Stimulated activated CD8-positive, alpha-beta memory T cell treated with anti-CD3 and anti-CD28 coated beads, Interleukin-4, amount 100 ng/mL, for 24 hours (primary cell): Measurements from ENCODE around the gene FLACC1.
"Not testable (repeated sequence)": the region's sequence is repeated elsewhere in the genome, so short reads cannot be mapped to it uniquely, and the experiment has no call there.

Source experiments
- DNase-seq: peaks from one replicate; pipeline ENCODE4 v3.0.0-alpha.2; 2020; ENCODE audit warnings: low read depth

FLACC1 gene, protein sequence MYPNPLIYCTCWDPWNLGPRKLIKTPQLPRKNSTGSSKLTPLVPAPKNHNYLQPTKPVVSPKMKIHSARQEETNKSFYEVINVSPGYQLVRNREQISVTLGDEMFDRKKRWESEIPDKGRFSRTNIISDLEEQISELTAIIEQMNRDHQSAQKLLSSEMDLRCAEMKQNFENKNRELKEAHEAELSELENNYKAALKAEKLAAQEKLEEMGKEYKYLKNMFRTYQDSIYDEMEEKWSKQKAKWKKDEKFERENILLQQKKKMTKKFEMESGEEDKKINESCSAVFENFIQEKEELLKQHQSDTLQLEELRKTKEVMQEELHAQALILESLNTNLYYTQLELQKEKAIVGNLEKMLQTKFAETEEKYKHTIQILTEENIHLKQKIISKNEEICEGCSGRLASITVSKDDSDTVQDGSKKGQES

DNA sequence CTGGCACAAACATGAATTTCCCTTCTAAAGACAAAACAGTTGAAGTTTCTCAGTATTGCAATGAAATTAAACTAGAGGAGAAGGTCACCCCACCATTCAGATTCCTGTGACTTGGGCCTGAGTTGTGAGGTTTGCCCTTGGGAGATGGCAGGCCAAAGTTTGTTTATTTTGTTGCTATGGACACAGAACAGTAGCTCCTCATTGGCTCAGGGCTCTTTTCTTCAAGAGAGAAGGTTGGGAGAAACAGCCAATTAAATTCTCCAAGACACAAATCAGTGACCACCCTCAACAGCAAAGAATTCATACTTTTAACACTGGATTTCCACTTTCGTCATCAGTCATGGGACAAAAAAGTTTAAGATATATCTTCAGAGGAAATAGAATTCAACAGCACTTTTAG is at the start of gene FLACC1:
FLACC1 (minus strand) TSS at position 125 of the 400 bp plus-strand sequence. CDS start 5,941 bp downstream, outside the sequence.
- no peak for DNase-seq

DNA sequence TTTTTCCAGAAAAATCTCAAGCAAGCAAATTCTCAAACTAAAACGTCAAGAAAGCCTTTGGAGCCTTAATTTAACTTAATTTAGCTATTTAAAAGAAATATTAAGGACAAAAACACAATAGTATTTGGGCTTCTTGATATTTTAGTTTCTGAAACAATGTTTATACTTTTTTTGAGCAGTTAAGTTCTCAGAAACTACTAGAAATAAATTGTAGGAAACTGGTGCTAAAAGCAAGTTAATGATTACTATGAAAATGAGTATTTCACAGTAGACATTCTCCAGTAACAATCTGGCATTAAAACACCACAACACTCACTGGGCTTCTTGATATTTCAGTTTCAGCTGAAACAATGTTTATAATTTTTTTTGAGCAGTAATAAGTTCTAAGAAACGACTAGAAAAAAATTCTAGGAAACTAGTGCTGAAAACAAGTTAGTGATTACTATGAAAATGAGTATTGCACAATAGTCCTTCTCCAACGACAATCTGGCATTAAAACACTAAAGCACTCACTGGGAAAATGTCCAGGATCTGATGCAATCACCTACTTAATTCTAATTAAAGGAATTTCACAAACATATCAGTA is 49.0 kb upstream of the FLACC1 start:
- DNase-seq: no peak

DNA sequence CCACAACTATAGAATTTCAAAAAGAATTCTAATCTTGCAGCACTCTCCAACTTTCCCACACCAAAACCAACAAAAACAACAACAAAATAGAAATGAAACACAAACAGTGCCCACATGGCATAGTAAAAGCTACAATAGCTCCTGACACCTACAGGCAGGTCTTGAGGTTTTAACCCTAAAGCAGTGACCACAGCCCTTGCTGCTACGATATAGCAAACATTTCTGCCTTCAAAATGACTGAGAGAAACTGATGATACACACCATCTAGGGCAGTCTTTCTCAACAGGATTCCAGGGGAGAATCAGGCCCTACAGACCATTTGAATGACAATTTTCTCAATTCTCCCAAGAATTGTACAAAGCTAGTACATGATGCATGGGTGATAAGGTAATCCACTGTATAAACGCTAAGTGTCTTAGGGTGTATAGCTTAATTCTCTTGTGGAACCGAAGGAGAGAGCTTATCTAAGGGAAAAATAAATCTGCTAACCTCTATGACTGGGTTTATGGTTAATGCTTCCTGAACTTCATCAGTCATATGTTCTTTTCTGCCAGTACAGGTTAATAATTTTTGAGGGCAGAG is 47.6 kb upstream of the FLACC1 start:
- DNase-seq: no peak

DNA sequence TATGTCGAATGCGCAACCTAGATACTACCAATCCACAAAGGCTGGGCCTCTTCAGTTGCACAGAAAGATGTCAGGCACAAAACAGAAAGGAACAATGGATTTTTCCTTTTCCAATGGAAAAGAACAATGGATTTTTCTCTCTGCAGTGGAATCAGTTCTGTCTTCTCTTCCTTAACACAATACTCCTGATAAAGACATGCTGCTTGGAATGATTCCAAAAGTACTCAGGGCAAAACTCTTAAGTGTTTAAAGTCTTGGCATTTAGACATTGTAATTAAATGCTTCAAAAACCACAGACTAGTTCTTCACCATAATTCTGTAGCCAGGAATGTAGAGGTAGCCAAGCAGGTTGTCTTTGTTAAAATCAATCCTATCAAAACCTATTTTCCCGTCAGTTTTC is 46.7 kb upstream of the FLACC1 start:
- no peak for DNase-seq

DNA sequence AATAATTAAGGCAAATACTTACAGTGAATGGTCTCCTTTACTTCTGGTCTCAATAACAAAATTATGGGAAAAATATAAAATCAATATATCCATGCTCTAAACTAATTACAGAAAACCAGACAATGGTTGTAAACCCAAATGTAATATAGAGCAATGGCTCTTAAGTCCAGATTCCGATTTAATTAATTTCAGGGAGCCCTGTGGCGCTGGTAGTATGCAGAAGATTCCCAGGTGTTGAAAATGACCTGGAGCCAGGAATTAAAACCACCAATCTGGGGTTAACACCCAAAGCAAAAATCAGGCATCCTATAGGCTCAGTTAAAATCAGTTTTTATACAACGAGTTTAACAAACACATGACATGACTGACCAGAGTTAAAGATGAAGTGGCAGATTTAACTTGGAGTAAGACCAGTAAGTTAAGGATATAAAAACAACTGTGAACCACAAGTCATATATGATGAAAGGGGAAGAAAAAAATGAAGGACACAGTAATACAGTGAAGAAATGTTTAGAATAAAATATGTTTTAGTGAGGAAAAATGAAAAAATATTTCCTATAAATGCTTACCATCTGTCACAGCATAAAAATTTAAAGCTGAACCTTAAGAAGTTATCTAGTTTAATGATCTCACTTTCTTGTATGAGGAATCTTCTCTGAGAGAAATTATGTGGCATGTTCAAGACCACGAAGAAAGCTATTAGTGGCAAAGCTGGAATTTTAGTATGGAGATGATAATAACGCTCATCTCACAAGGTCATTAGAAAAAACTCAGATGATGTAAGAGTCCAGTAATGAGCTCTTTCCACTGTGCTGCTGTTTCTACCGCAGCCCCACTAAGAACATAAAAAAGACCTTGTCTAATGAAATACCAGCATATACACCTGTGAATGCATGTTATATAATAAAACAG is 45.8 kb upstream of the FLACC1 start:
- no peak for DNase-seq

DNA sequence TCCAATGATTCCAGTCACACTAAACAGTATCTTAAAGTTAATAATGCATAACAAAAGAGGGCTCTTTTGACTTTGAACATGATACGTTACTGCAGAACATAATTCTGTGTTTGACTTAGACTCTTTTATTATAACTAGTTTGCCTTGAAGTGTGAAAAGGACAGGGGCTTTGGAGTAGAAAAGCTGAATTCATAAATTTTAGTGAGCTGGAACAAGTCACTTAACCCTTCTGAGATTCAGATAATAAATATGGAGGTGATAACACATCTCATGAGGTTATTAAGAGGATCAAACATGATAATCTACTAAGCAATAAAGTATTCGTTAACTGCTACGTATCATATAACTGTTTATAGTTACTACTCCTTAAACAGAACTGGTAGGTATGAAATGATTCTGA is 44.7 kb upstream of the FLACC1 start:
- no peak for DNase-seq

DNA sequence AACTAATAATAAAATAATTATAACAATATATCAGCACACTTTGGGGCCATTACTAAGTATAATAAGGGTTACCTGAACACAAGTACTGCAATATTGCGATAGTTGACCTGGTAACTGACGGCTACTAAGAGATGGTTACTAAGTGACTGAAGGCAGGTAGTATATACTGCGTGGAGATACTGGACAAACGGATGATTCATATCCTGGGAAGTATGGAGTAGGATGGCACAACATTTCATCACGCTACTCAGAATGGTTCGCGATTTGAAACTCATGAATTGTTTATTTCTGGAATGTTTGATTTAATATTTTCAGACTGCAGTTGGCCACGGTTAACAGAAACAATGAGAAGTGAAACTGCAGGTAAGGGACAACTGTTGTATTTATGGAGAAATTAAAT is 39.5 kb upstream of the FLACC1 start:
- no peak for DNase-seq

DNA sequence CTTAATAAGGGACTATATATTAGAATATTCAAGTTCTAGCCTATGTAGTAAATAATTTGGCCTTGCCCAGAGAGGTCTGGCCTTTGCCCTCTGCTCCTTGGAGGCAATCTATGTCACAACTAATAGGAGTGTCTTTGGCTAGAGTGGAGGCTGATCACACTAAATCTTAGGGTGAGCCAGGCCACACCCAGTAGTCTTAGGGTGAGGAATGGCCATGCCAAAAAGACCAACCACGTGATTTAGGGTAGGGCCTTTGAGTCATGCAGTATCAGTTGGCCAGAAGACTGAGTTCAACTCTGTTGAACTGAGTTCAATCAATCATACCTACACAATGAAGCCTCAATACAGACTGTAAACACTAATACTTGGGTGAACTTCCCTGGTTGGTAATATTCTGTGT is 26.0 kb upstream of the FLACC1 start:
- no peak for DNase-seq

DNA sequence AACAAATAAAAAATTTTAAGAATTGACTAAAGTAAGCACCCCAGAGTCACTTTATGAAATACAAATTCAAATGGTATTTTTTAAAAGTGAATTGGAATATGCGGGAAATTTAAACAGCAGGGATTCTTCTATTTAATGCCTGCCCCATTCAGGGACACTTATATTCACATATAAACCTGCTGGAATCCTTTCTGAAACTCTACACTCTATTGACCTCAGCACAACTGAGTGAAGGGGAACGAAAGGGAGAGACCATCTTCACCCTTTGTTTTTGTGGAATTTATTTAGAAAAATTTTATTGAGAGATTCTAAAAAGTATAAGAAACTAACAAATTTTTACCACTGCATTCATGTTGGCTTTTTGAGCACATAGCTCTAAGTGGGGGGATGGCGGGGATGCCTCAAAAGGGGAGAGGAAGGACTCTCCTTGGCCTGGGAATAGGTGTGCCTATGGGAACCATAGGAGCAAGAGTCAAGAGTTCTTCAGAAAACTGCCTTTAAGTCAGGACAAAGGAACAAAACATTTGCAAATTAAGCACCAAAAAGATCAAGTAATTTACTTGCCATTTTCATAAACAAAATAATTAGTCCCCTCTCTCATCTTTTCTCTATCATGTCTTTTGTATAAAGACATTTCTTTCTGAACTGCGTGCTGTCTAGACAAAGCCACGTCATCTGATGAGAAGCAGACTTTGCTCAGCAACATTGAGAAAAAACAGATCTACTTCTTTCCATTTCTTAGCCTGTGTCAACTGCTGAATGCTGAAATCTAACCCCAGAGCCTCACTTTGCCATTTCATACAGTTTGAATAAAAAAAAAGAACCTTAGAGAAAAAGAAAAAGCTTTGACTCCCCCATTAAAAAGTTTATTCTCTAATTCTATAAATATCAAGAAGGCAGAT is 21.6 kb upstream of the FLACC1 start:
- no peak for DNase-seq

DNA sequence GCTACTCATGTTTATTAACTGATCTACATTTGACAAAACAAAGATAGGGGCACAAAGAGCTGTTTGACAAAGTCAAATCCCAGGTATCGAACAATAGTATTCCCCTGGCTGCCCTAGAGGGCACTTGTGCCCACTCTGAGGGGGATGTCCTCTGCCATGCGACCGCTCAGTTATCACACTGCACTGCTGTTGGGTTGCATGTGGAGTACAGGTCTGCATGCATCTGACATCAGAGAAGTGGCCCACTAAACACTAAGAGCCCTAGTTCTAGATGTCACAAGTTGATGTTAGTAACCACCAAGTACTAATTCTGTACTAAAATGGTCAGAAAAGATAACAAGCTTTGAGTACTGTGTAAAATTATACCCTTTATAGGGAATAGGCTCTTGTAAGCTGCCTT is 20.1 kb upstream of the FLACC1 start:
- DNase-seq: no peak

DNA sequence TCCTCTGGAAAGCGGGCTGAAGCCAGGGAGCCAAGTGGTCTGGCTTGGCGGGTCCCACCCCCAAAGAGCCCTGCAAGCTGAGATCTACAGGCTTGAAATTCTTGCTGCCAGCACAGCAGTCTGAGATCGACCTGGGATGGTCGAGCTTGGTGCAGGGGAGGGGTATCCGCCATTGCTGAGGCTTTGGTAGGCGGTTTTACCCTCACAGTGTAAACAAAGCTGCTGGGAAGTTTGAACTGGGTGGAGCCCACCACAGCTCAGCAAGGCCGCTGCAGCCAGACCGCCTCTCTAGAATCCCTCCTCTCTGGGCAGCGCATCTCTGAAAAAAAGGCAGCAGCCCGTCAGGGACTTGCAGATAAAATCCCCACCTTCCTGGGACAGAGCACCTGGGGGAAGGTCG is 12.6 kb upstream of the FLACC1 start:
- no peak for DNase-seq

DNA sequence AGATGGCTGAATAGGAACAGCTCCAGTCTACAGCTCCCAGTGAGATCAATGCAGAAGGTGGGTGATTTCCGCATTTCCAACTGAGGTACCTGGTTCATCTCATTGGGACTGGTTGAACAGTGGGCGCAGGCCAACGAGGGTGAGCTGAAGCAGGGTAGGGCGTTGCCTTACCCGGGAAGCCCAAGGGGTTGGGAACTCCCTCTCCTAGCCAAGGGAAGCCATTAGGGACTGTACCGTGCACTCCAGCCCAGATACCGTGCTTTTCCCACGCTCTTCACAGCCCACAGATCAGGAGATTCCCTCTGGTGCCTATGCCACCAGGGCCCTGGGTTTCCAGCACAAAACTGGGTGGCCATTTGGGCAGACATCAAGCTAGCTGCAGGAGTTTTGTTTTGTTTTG is 12.2 kb upstream of the FLACC1 start:
- not testable (repeated sequence) for DNase-seq

DNA sequence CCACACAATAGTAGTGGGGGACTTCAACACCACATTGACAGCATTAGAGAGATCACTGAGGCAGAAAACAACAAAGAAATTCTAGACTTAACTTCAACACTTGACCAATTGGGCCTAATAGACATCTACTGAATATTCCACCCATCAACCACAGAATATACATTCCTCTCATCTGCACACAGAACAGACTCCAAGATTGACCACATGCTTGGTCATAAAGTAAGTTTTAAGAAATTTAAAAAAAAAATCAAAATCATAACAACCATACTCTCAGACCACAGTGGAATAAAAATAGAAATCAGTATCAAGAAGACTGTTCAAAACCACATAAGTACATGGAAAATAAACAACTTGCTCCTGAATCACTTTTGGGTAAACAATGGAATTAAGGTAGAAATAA is 9.0 kb upstream of the FLACC1 start:
- no peak for DNase-seq

DNA sequence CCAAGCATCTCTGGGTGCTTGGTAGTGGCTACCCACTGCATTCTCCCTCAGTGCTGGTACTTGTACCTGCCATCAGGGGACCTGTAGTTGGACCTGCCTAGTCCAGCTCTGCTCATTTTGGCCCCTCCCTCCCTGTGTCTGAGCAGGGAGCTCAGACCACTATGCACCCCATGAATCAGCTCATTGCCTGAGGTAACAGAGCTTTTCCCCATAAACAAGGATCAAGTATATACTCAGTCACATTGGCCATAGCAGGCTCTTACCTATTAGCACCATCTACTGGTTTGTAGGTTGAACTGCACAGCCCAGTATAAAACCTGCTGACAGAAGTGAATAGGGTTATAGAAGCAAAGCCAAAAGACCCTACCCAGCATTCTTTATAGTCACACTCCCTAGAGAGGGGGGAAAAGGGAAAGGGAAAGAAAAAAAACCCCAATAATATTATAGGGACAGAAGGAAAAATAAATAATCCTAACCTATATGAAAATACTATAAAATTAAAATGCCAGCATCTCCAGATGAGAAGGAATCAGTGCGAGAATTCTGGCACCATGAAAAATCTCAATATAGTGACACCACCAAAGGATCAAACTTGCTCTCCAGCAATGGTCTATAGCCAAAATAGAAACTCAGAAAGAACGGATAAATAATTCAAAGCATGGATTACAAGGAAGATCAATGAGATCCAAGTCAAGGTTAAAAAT is 6.9 kb upstream of the FLACC1 start:
- no peak for DNase-seq

DNA sequence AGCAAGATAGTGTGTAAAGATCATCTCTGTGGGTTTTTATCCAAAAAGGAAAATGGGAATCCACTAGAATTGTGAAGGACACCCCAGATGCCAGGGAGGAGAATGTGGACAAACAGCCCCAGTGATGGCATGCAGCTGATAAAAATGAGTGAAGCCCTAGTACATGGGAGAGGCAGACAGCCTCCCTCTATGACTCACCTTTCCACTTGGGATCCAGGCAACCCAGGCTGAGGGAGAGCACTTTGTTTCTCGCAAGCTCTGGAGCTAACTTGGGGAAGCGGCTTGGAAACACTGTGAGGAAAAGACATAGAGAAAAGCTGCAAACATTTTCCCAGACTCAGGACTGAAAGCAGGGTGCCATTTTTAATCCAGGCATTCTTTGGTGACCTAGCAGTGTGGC is 5.3 kb upstream of the FLACC1 start:
- DNase-seq: no peak

DNA sequence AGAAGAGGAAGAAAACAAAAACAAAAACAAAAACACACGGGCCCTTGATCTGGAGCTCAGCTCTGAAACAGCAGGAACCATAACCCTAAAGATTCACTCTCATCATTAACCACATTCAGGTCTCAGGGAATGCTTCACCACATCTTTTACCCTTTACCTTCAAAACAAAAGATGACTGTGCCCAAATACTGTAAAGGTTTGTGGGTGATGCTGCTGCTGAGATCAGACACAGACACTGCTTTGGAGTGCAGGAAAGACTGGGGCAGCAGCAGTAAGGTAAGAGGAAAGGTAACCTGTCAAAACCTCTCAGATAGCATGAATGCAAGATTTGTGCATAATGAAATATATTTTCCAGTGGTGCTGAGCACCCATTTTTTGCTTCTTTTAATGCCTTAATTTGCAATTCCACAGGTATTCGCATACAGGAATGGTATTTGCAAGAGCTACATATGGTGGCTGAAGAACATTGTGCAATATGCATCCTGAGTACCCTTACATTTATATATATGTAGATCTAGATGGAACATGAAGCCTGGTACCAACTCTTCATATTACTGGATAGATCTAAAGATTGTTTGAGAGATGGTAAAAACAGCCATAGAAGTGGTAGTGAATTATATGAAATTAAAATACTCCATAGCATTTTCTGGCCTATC is 4.1 kb upstream of the FLACC1 start:
- DNase-seq: no peak

DNA sequence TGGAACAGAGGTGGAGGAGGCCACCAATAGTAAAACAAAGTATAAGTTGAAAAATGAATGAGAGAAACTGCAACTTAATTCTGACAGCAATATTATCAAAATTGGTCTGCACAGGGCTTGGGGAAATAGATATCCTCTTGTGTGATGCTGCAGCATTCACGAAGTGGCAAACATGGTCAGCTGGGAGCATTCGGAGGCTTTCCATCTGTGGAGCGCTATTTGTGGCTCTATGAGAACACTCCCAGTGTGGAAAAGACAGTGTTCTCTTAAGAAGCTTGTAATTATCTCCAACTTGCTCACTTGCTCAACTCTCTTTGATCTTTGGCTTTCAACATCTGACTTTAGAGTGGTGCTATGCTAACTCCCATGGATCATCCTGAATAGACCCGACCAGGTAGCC is 3.1 kb upstream of the FLACC1 start:
- no peak for DNase-seq

DNA sequence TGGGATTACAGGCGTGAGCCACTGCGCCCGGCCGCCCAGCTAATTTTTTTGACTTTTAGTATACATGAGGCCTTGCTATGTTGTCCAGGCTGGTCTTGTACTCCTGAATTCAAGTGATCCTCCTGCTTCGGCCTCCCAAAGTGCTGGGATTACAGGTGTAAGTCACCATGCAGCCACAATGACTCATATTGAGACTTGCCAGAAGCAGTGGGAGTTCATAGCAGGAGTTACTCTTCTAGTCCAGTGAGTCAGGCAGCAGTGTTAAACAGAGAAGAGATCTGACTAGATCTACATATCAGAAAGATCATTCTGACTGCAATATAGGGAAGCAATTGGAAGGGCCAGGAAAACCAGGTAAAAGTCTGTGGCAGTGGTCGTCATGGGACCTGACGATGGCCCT is 1.5 kb upstream of the FLACC1 start:
- DNase-seq: no peak

DNA sequence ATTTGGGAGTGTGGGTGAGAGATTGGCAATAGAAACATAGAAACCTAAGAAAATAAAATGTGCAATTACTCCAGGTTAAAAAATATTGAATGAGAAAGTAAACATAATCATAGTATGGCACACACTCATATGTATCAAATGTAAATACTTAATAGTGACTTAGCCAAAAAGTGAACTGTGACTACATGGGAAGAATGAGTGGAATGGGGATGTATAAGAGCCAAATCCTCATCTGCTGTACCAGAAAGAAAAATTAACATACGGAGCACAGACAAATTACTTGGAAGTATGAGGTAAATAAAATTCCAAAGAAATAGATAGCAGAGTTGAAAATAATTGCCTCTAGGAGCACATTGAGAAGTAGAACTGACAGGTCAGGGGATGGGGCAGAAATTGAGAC is 4.0 kb downstream of the FLACC1 start:
- DNase-seq: no peak

DNA sequence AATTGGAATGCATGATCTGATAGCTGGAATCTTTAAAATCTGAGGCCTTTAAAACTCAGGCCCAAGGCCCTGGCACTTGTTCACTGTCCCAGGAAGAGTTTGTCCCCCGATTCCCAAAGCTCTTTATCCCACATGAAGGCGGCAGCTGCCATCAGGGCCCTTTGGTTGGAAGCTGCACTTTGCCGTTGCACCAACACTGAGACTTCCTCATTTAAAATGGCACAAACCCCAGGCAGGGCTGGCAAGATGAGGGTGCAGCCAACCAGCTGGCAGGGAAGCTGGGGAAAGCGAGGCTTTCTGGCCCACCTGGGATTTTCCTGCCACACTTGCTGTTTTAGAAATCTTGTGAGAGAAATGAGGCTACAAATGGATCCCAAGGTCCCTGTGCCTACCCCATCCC is 6.3 kb downstream of the FLACC1 start:
- DNase-seq: no peak
